Gastroesophageal sphincter (tissue), 3 donors: ENCODE results near the gene ANKRD40CL.
A peak's percentile ranks its signal among the peaks of the same experiment; 100 is the strongest.

Source experiments
- CTCF ChIP-seq, 4 experiments: fragments of 200-600 bp in 2 of 4; fragments of 450-650 bp in 2 of 4; sonication (generic) in 1 of 4; IDR thresholded peaks; one replicate each; pipeline ENCODE4 v1.5.1; 2017 to 2019; ENCODE audit warnings: antibody characterized with exemption in 4 of 4, mild to moderate bottlenecking in 2 of 4, moderate library complexity in 2 of 4
- EP300 ChIP-seq: sonication (generic); formaldehyde crosslinking; IDR thresholded peaks from one replicate; pipeline ENCODE4 v1.6.1; 2017; ENCODE audit warnings: antibody characterized with exemption, mild to moderate bottlenecking

- TF ChIP-seq EP300 (no peak), CTCF (IDR thresholded peaks at IDR 0.05) (peak in 1 of 4 experiments; percentile 27)
These were observed 48.0 kb downstream of the ANKRD40CL start, which contains the start of gene LUC7L3 for GRCh38 chr17:50719144-50719923.
